Fibroblast of lung (primary cell): ENCODE data around the gene PNMA6E.

Source experiments
- CTCF ChIP-seq, 2 donors: IDR thresholded peaks in 1 of 2; conservative IDR thresholded peaks in 1 of 2; 1 replicate in 1 of 2; 2 replicates in 1 of 2; pipeline ENCODE4 v1.5.1; 2011 to 2012; ENCODE audit warnings: low read length in 2 of 2, control low read depth in 1 of 2, inconsistent platforms in 1 of 2, low read depth in 1 of 2, mild to moderate bottlenecking in 1 of 2
- EZH2 ChIP-seq: IDR thresholded peaks from 2 replicates; pipeline ENCODE4 v1.5.1; 2012; ENCODE audit warnings: low read length, control low read depth, mild to moderate bottlenecking; ENCODE audit errors: missing control alignments

GRCh38 chrX:153353416-153353815, 47.7 kb downstream of the PNMA6E start:
- TF ChIP-seq EZH2, result no peak
- TF ChIP-seq CTCF (conservative IDR thresholded peaks at IDR 0.05 in 1 of 2, IDR thresholded peaks at IDR 0.05 in 1 of 2; ENCODE audit: low read depth in 1 of 2, low read length in 2 of 2), result no peak
